Stimulated activated CD4-positive, alpha-beta T cell treated with anti-CD3 and anti-CD28 coated beads, Interleukin-4, amount 100 ng/mL, for 4 hours (primary cell): Measurements from ENCODE around the gene GRID1.
"Not testable (repeated sequence)": the region's sequence is repeated elsewhere in the genome, so short reads cannot be mapped to it uniquely, and the experiment has no call there.

ENCODE experiments used
- DNase-seq, 2 experiments: peaks; one replicate each; pipeline ENCODE4 v3.0.0-alpha.2; 2020

Gene GRID1

DNA sequence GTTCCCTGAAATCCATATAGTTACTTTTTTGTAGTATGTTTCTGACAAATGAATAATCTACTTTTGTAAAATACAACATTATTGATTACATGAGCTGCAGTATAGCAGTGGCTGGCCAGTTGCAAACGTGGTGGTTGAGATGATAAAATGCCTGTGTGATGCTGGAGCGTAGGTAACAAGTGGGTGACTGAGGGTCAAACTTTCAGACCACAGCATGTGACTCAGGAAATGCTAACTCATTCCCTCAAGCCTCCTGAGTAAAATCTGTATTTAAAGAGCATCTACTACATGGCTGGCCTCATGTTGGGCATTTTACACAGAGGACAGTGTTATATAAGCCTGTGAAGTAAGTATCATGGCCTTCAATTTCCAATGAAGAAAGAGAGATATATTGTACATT, 585.2 kb downstream of the GRID1 start:
- DNase-seq: no peak

- DNase-seq: no peak
Measured at GRCh38 chr10:85778074-85778473, 588.5 kb downstream of the GRID1 start.

DNA sequence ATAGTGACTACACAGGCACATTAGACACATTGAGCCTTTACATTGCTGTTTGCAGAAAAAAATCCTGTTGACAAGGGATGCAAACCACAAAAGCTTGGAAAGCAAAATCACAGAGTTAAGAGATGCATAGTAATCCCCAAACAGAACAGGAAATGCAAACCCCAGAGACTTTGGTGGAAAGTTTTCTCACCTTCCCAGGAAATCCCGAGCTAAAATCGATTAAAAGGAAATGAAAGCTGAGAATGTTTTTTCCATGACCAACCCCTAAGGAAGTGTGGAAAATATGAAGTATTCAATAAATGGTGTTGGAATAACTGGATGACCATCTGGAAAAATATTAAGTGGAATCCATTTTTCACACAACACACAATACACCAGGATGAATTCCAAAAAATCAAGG, 598.7 kb downstream of the GRID1 start:
- DNase-seq: no peak

DNA sequence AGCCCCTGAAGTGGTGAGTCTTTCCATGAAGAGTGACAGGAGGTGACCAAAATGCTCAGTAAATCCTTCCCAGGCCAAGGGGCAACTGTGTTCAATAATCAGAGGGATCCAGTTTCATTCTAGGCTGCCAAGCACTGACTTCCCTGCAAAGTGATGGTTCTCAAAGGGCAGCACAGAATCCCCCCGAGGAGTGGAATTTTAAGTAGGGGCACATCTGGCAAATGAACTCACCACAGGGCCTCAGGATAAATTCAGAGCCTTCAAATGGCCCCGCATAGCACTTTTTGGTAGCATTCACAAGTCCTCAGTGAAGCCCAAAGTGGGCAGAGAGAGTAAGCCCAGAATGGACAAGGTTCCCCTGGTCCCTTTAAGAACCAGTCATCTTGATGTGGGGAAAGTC, 602.5 kb downstream of the GRID1 start:
- no peak for DNase-seq

DNA sequence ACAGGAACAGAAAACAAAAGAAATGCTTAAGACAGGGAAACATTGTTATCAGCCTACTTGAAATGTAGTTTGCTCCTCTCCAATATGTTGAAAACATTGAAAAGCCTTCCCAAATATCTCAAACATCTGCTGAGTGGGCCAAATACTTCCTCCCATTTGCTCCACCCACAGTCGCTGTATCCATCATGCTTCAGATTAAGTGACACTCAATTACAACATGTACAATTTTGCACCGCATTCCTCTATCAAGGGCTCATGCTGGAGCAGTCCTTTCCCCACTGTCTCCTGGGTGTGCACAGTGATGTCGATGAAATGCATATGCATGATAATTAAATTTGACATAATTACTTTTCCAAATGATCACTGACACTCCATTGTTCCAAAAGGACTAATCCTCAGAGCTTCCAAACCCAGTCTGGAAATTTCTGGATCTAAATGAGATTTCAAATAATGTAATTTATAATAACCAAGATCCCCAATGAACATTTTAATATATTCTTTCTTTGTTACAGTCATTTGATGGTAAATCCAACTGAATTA, 604.6 kb downstream of the GRID1 start:
- no peak for DNase-seq

- DNase-seq: no peak
Measured at GRCh38 chr10:85741626-85742300, 624.8 kb downstream of the GRID1 start.

- DNase-seq: no peak
Measured at GRCh38 chr10:85735997-85736396, 630.6 kb downstream of the GRID1 start.

DNA sequence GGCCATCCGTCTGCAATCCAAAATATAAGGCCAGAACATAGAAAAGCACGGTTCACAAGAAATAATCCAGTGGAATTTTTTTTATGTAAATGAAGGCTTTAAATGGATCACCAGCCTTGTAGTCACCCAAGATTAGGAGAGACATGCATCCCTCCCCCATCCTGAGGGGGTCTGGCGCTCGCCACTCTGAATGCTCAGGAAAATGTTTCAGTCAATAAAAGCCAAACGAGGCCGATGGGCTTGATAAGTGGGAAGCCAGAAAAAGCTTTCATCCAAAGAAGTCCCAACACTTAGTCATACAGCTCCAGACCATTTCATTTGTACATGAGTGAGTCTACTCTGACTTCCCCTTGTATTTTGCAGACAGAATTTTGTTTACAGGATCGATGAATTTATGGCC, 631.8 kb downstream of the GRID1 start:
- no peak for DNase-seq

GRCh38 chr10:85724215-85724614, 642.4 kb downstream of the GRID1 start:
- no peak for DNase-seq

DNA sequence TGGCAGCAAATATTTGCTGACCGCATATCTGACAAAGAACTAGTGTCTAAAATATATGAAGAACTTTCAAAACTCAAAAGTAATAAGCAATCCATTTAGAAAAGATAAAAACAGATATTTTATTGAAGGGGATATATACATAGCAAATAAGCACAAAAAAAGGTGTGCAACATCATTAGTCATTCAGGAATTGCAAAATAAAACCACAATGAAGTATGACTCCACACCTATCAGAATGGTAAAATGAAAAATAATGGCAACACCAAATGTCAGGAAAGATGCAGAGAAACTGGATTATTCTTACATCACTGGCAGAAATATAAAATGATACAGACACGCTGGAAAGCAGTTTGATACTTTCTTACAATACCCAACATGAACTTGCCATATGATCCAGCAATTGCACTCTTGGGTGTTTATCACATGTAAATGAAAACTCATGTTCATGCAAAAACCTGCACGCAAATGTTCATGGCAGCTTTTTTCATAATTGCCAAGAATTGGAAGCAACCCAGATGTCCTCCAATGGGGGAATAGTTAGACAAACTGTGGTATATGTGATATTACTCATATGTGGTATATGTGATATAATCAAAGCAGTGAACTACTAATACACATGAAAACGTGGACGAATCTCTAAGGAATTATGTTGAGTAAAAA, 645.5 kb downstream of the GRID1 start:
- DNase-seq: no peak

- no peak for DNase-seq
Measured at GRCh38 chr10:85719408-85719807, 647.2 kb downstream of the GRID1 start.

DNA sequence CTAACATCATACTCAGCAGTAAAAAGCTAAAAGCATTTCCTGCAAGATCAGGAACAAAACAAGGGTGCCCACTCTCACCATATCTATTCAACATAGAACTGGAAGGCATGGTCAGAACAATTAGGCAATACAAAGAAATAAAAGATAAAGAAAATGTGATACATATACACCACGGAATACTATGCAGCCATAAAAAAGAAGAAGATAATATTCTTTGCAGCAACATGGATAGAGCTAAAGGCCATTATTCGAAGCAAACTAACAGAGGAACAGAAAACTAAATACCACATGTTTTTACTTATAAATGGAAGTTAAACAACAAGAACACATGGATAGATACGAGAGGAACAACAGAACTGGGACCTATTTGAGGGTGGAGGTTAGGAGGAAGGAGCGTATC, 652.7 kb downstream of the GRID1 start:
- DNase-seq: no peak

- DNase-seq: no peak
Measured at GRCh38 chr10:85702768-85703167, 663.8 kb downstream of the GRID1 start.

- not testable (repeated sequence) for DNase-seq
Measured at GRCh38 chr10:85699066-85699465, 667.5 kb downstream of the GRID1 start.

GRCh38 chr10:85696893-85697292, 669.7 kb downstream of the GRID1 start:
- DNase-seq: no peak

- DNase-seq: no peak
Measured at GRCh38 chr10:85682621-85683020, 684.0 kb downstream of the GRID1 start.

- no peak for DNase-seq
Measured at GRCh38 chr10:85679710-85680109, 686.9 kb downstream of the GRID1 start.

GRCh38 chr10:85679061-85679460, 687.5 kb downstream of the GRID1 start:
- no peak for DNase-seq

GRCh38 chr10:85674851-85675250, 691.7 kb downstream of the GRID1 start:
- DNase-seq: no peak

DNA sequence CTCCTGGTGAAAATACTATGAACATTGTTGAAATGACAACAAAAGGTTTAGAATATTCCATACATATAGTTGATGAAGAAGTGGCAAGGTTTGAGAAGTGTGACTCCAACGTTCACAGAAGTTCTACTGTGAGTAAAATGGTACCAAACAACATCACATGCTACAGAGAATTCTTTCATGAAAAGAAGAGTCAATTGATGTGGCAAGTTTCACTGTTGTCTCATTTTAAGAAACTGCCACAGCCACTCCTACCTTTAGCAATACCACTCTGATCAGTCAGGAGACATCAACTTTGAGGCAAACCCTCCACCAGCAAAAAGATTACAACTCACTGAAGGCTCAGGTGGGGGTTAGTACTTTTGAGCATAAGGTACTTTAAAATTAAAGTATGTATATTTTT, 693.3 kb downstream of the GRID1 start:
- DNase-seq: no peak

DNA sequence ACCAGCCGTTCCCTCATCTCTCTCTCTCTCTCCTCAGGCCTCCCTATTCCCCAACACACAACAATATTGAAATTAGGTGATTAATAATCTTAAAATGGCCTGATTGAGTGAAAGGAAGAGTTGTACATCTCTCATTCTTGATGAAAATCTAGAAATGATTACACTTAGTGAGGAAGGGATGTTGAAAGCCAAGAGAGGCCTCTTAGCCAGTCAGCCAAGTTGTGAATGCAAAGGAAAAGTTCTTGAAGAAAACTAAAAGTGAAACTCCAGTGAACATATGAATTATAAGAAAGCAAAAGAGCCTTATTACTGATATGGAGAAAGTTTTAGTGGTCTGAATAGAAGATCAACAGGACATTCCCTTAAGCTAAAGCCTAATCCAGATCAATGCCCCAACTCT, 695.1 kb downstream of the GRID1 start:
- no peak for DNase-seq

DNA sequence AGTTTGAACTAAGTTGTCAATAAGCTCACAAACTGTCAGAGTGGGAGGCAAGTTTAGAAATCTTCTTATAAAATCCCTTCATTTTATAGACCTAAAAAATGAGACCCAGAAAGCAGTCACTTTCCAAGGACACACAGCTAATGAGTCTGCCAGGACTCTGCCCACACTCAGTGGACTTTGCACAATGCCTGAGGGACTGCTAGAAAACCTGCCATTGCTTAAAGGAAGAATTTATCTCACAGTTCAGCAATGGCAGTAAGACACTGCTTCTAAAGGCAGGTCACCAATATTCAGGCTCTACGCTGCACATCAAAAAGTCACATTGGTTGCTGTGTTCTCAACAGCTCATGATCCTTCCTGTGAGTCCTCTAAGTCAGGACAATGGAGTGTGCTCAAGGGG, 698.1 kb downstream of the GRID1 start:
- DNase-seq: no peak

- no peak for DNase-seq
Measured at GRCh38 chr10:85667638-85668233, 698.9 kb downstream of the GRID1 start.

GRCh38 chr10:85666987-85667386, 699.6 kb downstream of the GRID1 start:
- DNase-seq: no peak
